ENCODE data around the gene SRSF4. TPM values are rescaled to one million over a fixed set of nuclear protein-coding genes. Genes with fewer than 3 reads are reported as not detected.

Gene SRSF4
- total and polyA plus RNA-seq, 4 donors, result 56.7 to 69.3 (median 67.7) TPM

- peak overlapping the region; percentile 38 to 88 for H3K27ac ChIP-seq (ENCODE audit: low read depth in 1 of 2, low read length in 1 of 2)
- H3K4me1 ChIP-seq (ENCODE audit: control insufficient read depth in 5 of 5, insufficient read depth in 5 of 5, low read length in 5 of 5), result peaks cover 0 to 24% (median 9%) of the 10 kb centered on the region in 5 donors
- peak overlapping the region; percentile 30 for H3K4me3 ChIP-seq
- no peaks in the 10 kb centered on the region for H3K36me3 ChIP-seq (ENCODE audit: control insufficient read depth in 4 of 4, insufficient read depth in 4 of 4, low read length in 4 of 4)
- peaks cover 0 to 13% (median 0%) of the 10 kb centered on the region in 3 donors for H3K27me3 ChIP-seq (ENCODE audit: control insufficient read depth in 3 of 3, insufficient read depth in 3 of 3, low read length in 2 of 3)
- WGBS, 2 donors, result 4% methylated on average over 58 to 85 of the region's 85 CpGs
- TF ChIP-seq CTCF (IDR thresholded peaks at IDR 0.05; ENCODE audit: control extremely low read depth, extremely low read depth), result peak; percentile 29
- ATAC-seq (ENCODE audit: insufficient read depth, low FRiP score) (peak; percentile 11), DNase-seq (peak; percentile 96 to 97 (median 97))
- no peaks in the 10 kb centered on the region for H3K9me3 ChIP-seq (ENCODE audit: control insufficient read depth in 4 of 4, insufficient read depth in 3 of 4, low read length in 3 of 4)
- H3K9ac ChIP-seq (ENCODE audit: insufficient read depth in 1 of 2, low read length in 2 of 2), result peak overlapping the region; percentile 56 to 63
Observed at GRCh38 chr1:29124366-29125236, 57.1 kb downstream of the SRSF4 start.

- whole genome bisulfite sequencing, 2 donors, result 1% methylated on average over 42 to 46 of the region's 46 CpGs
- no peak for TF ChIP-seq CTCF (IDR thresholded peaks at IDR 0.05; ENCODE audit: control extremely low read depth, extremely low read depth)
Observed at GRCh38 chr1:29123887-29124365, 57.8 kb downstream of the SRSF4 start, which contains the start of gene TMEM200B. TSS of gene TMEM200B (minus strand) at chr1:29123903. CDS start at chr1:29121828, 2,075 bp downstream.

GRCh38 chr1:29123053-29123886 lies 58.4 kb downstream of the SRSF4 start:
- Histone ChIP-seq H3K9me3 (ENCODE audit: control insufficient read depth in 4 of 4, insufficient read depth in 3 of 4, low read length in 3 of 4) (no peaks in the 10 kb centered on the region), H3K4me3 (peak overlapping the region; percentile 46), H3K36me3 (ENCODE audit: control insufficient read depth in 4 of 4, insufficient read depth in 4 of 4, low read length in 4 of 4) (peaks cover 0 to 4% (median 1%) of the 10 kb centered on the region in 4 donors), H3K27ac (ENCODE audit: low read depth in 1 of 2, low read length in 1 of 2) (peak overlapping the region; percentile 43 to 87), H3K4me1 (ENCODE audit: control insufficient read depth in 5 of 5, insufficient read depth in 5 of 5, low read length in 5 of 5) (peaks cover 0 to 33% (median 16%) of the 10 kb centered on the region in 5 donors), H3K9ac (ENCODE audit: insufficient read depth in 1 of 2, low read length in 2 of 2) (peak overlapping the region; percentile 37 to 49), H3K27me3 (ENCODE audit: control insufficient read depth in 3 of 3, insufficient read depth in 3 of 3, low read length in 2 of 3) (peaks cover 0 to 13% (median 0%) of the 10 kb centered on the region in 3 donors)
- ATAC-seq (ENCODE audit: insufficient read depth, low FRiP score) (no peak), DNase-seq (peak; percentile 51 to 67 (median 62))
- WGBS, 2 donors, result 5 to 6% methylated on average over 53 to 70 of the region's 70 CpGs
- no peak for TF ChIP-seq CTCF (IDR thresholded peaks at IDR 0.05; ENCODE audit: control extremely low read depth, extremely low read depth)

More at GRCh38 chr1:29123887-29124365, 57.8 kb downstream of the SRSF4 start, which contains the start of gene TMEM200B:
- H3K9me3 ChIP-seq (ENCODE audit: control insufficient read depth in 4 of 4, insufficient read depth in 3 of 4, low read length in 3 of 4), result no peaks in the 10 kb centered on the region
- H3K4me1 ChIP-seq (ENCODE audit: control insufficient read depth in 5 of 5, insufficient read depth in 5 of 5, low read length in 5 of 5), result peaks cover 0 to 28% (median 10%) of the 10 kb centered on the region in 5 donors
- DNase-seq, result peak; percentile 24 to 47 (median 41)
- no peak for ATAC-seq (ENCODE audit: insufficient read depth, low FRiP score)
- peak within 1 kb of the TSS; percentile 46 for H3K4me3 ChIP-seq
- no peaks in the 10 kb centered on the region for H3K36me3 ChIP-seq (ENCODE audit: control insufficient read depth in 4 of 4, insufficient read depth in 4 of 4, low read length in 4 of 4)
- H3K27ac ChIP-seq (ENCODE audit: low read depth in 1 of 2, low read length in 1 of 2), result peak within 1 kb of the TSS; percentile 43 to 88
- peak within 1 kb of the TSS; percentile 56 to 63 for H3K9ac ChIP-seq (ENCODE audit: insufficient read depth in 1 of 2, low read length in 2 of 2)
- peaks cover 0 to 13% (median 0%) of the 10 kb centered on the region in 3 donors for H3K27me3 ChIP-seq (ENCODE audit: control insufficient read depth in 3 of 3, insufficient read depth in 3 of 3, low read length in 2 of 3)
